PFSK-1 (cell line): Measurements from ENCODE around the gene AMMECR1.

ENCODE experiments used
- FOXP2 ChIP-seq: optimal IDR thresholded peaks from 2 replicates; pipeline ENCODE3; 2011; ENCODE audit warnings: borderline replicate concordance, control low read depth, inconsistent platforms; ENCODE audit not compliant: insufficient read depth; ENCODE audit errors: extremely low read length, extremely low read depth
- POLR2AphosphoS5 ChIP-seq: IDR thresholded peaks from 2 replicates; pipeline ENCODE4 v1.6.1; 2012; ENCODE audit warnings: low read depth, mild to moderate bottlenecking, control low read depth, low read length, moderate library complexity
- REST ChIP-seq, 2 experiments: IDR thresholded peaks; 2 replicates each; pipeline versions ENCODE4 v1.6.1 to v1.8.0; 2011 to 2012; ENCODE audit warnings: low read depth in 2 of 2, low read length in 2 of 2, control low read depth in 1 of 2, inconsistent platforms in 1 of 2, mild to moderate bottlenecking in 1 of 2, moderate library complexity in 1 of 2; ENCODE audit not compliant: insufficient read depth in 1 of 2
- SIN3A ChIP-seq: IDR thresholded peaks from 2 replicates; pipeline ENCODE4 v1.6.1; 2012; ENCODE audit warnings: mild to moderate bottlenecking, low read length, moderate library complexity, borderline replicate concordance; ENCODE audit not compliant: insufficient read depth
- TAF1 ChIP-seq: IDR thresholded peaks from 2 replicates; pipeline ENCODE4 v1.6.1; 2012; ENCODE audit warnings: low read length, control low read depth, borderline replicate concordance; ENCODE audit not compliant: insufficient read depth

The AMMECR1 gene

DNA sequence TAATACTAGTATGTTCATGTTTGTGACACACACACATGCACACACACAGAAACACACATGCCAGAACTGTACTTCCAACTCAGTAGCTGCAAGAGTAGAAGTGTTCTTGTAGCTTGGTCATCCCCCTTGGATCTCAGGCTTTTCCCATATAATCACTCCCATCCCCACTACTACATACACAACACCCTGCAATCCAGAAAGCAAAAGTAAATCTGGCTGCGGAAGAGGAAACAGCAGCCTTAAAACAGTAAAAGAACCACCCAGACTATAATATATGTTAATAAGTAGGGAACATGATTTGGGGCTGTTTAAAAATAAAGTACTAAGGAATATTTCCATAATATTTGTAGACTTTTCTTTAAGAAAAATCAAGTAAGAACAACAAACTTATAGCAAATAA, 103.2 kb downstream of the AMMECR1 start:
- TF ChIP-seq SIN3A: no peak
- no peak for TF ChIP-seq FOXP2
- no peak for TF ChIP-seq REST (IDR thresholded peaks at IDR 0.05; ENCODE audit: insufficient read depth in 1 of 2, low read depth in 2 of 2, low read length in 2 of 2)
- TF ChIP-seq TAF1: no peak
- TF ChIP-seq POLR2AphosphoS5: no peak

DNA sequence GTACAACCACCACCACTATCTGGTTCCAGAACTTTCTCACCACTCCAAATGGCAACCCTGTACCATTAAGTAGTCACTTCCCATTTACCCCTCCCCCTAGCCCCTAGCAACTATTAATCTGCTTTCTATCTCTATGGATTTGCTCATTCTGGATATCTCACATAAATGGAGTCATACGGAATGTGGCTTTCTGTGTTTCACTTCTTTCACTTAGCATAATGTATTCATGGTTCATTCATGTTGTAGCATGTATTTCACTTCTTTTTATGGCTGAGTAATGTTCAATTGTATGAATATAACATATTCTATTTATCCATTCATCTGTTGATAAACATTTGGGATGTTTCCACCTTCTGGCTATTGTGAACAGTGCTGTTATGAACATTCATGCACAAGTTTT, 104.7 kb downstream of the AMMECR1 start:
- TF ChIP-seq TAF1 (no peak), POLR2AphosphoS5 (no peak), FOXP2 (no peak), REST (IDR thresholded peaks at IDR 0.05; ENCODE audit: insufficient read depth in 1 of 2, low read depth in 2 of 2, low read length in 2 of 2) (no peak), SIN3A (no peak)

DNA sequence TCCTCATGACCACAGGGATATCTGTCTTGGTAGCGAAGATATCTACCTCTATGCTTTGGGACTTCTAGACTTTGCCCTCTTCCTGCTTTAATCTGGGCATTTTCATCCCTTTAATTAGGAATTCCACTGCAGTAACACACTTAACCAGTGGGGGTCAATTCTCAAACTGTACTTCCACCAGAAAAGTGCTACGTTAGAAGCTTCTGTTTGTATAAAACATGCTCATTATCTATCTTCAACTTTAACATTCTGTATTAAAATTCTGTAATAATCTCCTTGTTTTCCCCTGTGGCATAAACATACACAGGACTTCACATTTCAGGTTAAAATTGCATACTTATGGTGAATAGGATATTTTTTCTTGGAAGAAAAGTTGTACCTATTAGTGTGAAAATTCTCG, 105.6 kb downstream of the AMMECR1 start:
- TF ChIP-seq POLR2AphosphoS5 (no peak), SIN3A (no peak), FOXP2 (no peak), TAF1 (no peak), REST (IDR thresholded peaks at IDR 0.05; ENCODE audit: insufficient read depth in 1 of 2, low read depth in 2 of 2, low read length in 2 of 2) (no peak)

GRCh38 chrX:110211340-110211739, 106.5 kb downstream of the AMMECR1 start:
- TF ChIP-seq TAF1 (no peak), FOXP2 (no peak), POLR2AphosphoS5 (no peak), SIN3A (no peak), REST (IDR thresholded peaks at IDR 0.05; ENCODE audit: insufficient read depth in 1 of 2, low read depth in 2 of 2, low read length in 2 of 2) (no peak)

- no peak for TF ChIP-seq SIN3A
- no peak for TF ChIP-seq TAF1
- no peak for TF ChIP-seq REST (IDR thresholded peaks at IDR 0.05; ENCODE audit: insufficient read depth in 1 of 2, low read depth in 2 of 2, low read length in 2 of 2)
- no peak for TF ChIP-seq POLR2AphosphoS5
- no peak for TF ChIP-seq FOXP2
Observed at GRCh38 chrX:110210417-110211139, 107.3 kb downstream of the AMMECR1 start.
